Renal pelvis (tissue), 12 donors: Measurements from ENCODE around the gene ADAM15. TPM values are rescaled to one million over a fixed set of nuclear protein-coding genes. Genes with fewer than 3 reads are reported as not detected.

Experiments used
- DNase-seq: peaks from one replicate; pipeline ENCODE4 v3.0.0-alpha.2; 2013
- long read RNA-seq, 16 experiments: transcript quantifications; one replicate each; lab custom pipeline, GENCODE V29; 2026
- polyA plus RNA-seq, 3 donors: library from polyadenylated mRNA; unstranded; fragments of 120-200 nt; gene quantifications; one replicate each; pipeline ENCODE4 v1.2.1, GENCODE V29; 2013; ENCODE audit not compliant: insufficient read length in 3 of 3

Gene ADAM15, protein sequence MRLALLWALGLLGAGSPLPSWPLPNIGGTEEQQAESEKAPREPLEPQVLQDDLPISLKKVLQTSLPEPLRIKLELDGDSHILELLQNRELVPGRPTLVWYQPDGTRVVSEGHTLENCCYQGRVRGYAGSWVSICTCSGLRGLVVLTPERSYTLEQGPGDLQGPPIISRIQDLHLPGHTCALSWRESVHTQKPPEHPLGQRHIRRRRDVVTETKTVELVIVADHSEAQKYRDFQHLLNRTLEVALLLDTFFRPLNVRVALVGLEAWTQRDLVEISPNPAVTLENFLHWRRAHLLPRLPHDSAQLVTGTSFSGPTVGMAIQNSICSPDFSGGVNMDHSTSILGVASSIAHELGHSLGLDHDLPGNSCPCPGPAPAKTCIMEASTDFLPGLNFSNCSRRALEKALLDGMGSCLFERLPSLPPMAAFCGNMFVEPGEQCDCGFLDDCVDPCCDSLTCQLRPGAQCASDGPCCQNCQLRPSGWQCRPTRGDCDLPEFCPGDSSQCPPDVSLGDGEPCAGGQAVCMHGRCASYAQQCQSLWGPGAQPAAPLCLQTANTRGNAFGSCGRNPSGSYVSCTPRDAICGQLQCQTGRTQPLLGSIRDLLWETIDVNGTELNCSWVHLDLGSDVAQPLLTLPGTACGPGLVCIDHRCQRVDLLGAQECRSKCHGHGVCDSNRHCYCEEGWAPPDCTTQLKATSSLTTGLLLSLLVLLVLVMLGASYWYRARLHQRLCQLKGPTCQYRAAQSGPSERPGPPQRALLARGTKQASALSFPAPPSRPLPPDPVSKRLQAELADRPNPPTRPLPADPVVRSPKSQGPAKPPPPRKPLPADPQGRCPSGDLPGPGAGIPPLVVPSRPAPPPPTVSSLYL
- 10 to 100 TPM; 57.5 to 62.8 (median 58.0) TPM for polyA plus RNA-seq
- long read RNA-seq, donor 1, transcript ADAM15-201 (21 exons, 2,799 nt): major isoform, 7 of 22 reads
- long read RNA-seq, donor 1, partial matches to known transcripts: 6 of 22 reads
- long read RNA-seq, donor 1, other reads (novel, unspliced or antisense): 0 of 22 reads
- long read RNA-seq, donor 2, transcript ADAM15-201 (21 exons, 2,799 nt): major isoform, 5 of 12 reads
- long read RNA-seq, donor 2, partial matches to known transcripts: 5 of 12 reads
- long read RNA-seq, donor 2, other reads (novel, unspliced or antisense): 0 of 12 reads
- long read RNA-seq, donor 3, transcript ADAM15-213 (2 exons, 525 nt): major isoform, 6 of 9 reads
- long read RNA-seq, donor 3, partial matches to known transcripts: 0 of 9 reads
- long read RNA-seq, donor 3, other reads (novel, unspliced or antisense): 0 of 9 reads
- long read RNA-seq, donor 4, transcript ADAM15-201 (21 exons, 2,799 nt): major isoform, 8 of 11 reads
- long read RNA-seq, donor 4, partial matches to known transcripts: 0 of 11 reads
- long read RNA-seq, donor 4, other reads (novel, unspliced or antisense): 0 of 11 reads
- long read RNA-seq, donor 5, partial matches to known transcripts: 0 of 7 reads
- long read RNA-seq, donor 5, other reads (novel, unspliced or antisense): 0 of 7 reads
- long read RNA-seq, donor 6, transcript ADAM15-201 (21 exons, 2,799 nt): major isoform, 7 of 13 reads
- long read RNA-seq, donor 6, partial matches to known transcripts: 0 of 13 reads
- long read RNA-seq, donor 6, other reads (novel, unspliced or antisense): 0 of 13 reads
- long read RNA-seq, donor 7, transcript ADAM15-201 (21 exons, 2,799 nt): minor isoform, 6 of 30 reads
- long read RNA-seq, donor 7, transcript ADAM15-213 (2 exons, 525 nt): major isoform, 9 of 30 reads
- long read RNA-seq, donor 7, partial matches to known transcripts: 15 of 30 reads
- long read RNA-seq, donor 7, other reads (novel, unspliced or antisense): 0 of 30 reads
- long read RNA-seq, donor 8, transcript ADAM15-201 (21 exons, 2,799 nt): major isoform, 7 of 23 reads
- long read RNA-seq, donor 8, partial matches to known transcripts: 13 of 23 reads
- long read RNA-seq, donor 8, other reads (novel, unspliced or antisense): 0 of 23 reads
- long read RNA-seq, donor 9, transcript ADAM15-213 (2 exons, 525 nt): major isoform, 7 of 35 reads
- long read RNA-seq, donor 9, partial matches to known transcripts: 23 of 35 reads
- long read RNA-seq, donor 9, other reads (novel, unspliced or antisense): 0 of 35 reads
- long read RNA-seq, donor 10, partial matches to known transcripts: 11 of 18 reads
- long read RNA-seq, donor 10, other reads (novel, unspliced or antisense): 0 of 18 reads
- long read RNA-seq, donor 11, partial matches to known transcripts: 14 of 20 reads
- long read RNA-seq, donor 11, other reads (novel, unspliced or antisense): 0 of 20 reads
- long read RNA-seq, donor 12, transcript ADAM15-201 (21 exons, 2,799 nt): major isoform, 8 of 9 reads
- long read RNA-seq, donor 12, partial matches to known transcripts: 0 of 9 reads
- long read RNA-seq, donor 12, other reads (novel, unspliced or antisense): 0 of 9 reads
- long read RNA-seq, donor 13, partial matches to known transcripts: 0 of 7 reads
- long read RNA-seq, donor 13, other reads (novel, unspliced or antisense): 0 of 7 reads
- long read RNA-seq, donor 14: 0 reads
- long read RNA-seq, donor 15, transcript ADAM15-201 (21 exons, 2,799 nt): major isoform, 6 of 14 reads
- long read RNA-seq, donor 15, partial matches to known transcripts: 0 of 14 reads
- long read RNA-seq, donor 15, other reads (novel, unspliced or antisense): 0 of 14 reads
- long read RNA-seq, donor 16, transcript ADAM15-201 (21 exons, 2,799 nt): major isoform, 9 of 27 reads
- long read RNA-seq, donor 16, transcript ADAM15-213 (2 exons, 525 nt): minor isoform, 7 of 27 reads
- long read RNA-seq, donor 16, partial matches to known transcripts: 11 of 27 reads
- long read RNA-seq, donor 16, other reads (novel, unspliced or antisense): 0 of 27 reads

- DNase-seq: peak; percentile 65
Observed at GRCh38 chr1:155050560-155051341, at the start of gene ADAM15. Gene ADAM15 (plus strand): TSS chr1:155051316. CDS start chr1:155051387, 71 bp downstream.

GRCh38 chr1:155001425-155001674, 49.8 kb upstream of the ADAM15 start:
- DNase-seq: no peak

DNA sequence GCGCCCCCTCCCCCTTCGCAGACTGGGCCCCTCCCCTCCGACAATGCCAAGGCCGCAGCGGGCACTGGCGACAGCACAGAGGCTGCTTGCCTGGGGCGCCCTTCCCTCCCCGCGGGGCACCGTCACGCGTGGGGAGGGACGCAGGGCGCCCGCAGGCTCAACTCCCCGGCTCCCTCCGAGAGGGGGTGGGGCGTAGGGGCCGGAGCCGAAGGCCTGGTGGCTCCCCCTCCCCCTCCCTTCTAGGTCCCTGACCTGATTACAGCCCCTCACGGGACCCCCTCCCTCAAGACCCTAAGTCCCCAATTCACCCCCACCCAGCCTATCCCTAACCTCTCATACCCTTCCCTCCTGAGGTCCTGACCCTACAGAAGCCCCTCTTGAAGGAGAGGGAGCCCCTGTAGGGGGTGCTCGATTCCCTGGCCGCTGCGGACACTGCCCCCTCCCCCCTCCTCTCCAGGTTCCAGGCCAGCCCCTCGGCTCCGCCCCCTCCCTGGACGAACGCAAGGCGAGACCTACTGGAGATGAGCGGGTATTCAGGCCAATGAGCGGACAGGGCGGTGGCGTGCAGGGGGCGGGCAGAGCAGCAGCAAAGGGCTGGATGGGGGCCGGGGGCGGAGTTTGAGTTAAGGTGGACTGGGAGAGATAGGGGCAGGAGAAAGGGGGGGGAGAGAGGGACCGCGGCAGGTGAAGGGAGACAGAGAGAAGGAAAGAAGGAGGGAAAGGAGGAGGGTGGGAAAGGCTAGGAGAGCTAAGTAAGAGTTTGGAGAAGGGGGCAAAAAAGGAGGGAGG, 49.2 kb upstream of the ADAM15 start:
- DNase-seq: peak; percentile 99

- no peak for DNase-seq
Observed at GRCh38 chr1:155002464-155003226, 48.5 kb upstream of the ADAM15 start, which contains the start of gene ZBTB7B. Gene ZBTB7B (plus strand): TSS chr1:155002802. CDS start chr1:155014661, 11,859 bp downstream.

DNA sequence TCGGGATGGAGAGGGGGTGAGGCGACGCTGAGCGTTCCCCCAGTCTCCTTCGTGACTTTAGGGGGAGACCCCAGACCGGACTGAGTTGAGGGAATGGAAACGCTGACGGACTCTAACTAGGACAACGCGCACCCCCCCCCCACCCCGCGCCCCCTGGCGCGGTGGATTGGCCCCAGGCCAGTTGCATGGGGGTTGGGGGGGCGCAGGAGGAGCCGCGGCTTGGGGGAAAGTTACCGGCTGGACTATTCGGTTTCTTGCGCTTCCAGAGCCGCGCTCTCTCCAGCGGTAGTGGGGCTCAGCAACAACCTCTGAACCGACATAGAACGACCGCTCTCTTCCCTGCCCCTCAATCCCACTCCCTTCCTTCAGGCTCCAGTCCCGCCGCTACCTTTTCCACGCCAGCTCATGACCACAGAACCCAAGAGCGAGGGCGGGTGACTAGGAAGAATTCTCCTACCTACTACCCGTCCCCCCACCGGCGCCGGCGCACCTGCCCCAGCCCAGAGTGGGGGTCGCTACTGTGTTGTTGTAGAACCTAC, 47.8 kb upstream of the ADAM15 start:
- no peak for DNase-seq

DNA sequence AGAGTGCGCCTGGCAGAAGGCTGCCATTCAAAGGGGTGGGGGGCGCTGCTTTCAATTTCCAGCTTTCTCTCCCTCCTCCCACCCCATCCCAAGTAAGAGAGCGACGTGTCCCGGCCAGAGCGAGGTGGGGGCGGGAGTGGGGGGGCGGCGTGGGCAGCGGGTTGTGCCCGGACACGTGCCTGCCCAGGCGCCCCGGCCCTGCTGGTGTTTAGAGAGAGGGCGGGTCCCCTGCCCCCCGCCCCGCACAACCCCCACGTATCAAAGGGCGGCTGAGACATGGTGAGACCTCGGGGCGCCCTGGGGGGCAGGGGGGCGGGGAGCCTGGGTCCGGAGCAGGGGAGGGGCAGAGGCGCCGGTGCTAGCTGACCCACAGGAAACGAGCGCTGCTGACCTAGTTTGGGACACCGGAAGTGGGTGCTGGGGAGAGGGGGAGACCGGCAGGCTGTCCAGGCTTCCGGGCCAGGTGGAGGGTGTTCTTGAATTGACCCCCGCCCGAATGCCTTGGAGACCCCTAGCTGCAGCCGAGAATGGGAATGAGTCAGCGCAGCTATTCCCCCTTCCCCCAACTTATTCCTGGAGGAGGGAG, 47.3 kb upstream of the ADAM15 start:
- no peak for DNase-seq

GRCh38 chr1:155004352-155005075, 46.6 kb upstream of the ADAM15 start:
- no peak for DNase-seq

DNA sequence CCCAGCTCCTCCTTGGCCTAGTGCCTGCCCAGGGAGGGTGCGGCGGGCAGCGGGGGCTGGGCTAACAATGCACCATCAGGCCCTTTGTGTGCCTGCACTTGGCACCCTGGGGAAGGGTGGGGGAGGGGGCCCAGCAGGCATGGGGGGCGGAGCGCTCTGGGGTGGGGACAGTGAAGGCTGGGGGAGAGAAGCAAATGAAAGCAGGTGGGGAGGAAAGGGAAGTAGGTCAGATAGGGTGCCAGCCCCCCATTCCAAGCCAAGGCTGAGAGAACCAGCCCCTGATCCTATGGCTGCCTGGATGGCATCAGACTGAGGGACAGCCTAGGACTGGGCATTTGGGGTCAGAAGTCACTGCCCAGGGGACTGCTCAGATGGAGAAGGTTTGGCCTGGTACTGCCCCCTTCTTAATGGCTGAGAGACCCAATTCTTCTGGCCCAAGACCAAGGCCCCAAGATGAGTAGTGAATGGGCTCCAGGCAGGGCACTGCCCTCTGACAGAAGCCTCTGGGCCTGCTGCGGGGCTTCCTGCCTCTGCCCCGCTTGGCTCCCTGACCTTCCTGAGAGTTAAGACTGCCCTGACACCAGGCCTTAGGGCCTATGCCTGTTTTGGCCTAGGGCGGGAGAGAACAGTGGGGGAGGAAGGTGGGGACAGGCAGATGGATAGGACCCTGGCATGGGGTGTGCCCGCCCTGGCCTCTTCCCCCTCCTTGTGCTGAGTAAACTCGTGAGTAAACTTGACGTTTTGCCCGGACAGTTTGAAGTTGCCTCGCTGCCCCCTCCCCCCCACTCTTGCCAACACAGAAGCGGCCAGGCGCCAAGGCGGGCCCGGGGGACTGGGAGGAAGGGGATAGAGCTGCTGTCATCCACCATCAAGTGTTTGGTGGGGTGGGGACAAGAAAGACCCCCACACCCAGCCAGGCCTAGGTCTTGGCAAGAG, 45.8 kb upstream of the ADAM15 start:
- no peak for DNase-seq

DNA sequence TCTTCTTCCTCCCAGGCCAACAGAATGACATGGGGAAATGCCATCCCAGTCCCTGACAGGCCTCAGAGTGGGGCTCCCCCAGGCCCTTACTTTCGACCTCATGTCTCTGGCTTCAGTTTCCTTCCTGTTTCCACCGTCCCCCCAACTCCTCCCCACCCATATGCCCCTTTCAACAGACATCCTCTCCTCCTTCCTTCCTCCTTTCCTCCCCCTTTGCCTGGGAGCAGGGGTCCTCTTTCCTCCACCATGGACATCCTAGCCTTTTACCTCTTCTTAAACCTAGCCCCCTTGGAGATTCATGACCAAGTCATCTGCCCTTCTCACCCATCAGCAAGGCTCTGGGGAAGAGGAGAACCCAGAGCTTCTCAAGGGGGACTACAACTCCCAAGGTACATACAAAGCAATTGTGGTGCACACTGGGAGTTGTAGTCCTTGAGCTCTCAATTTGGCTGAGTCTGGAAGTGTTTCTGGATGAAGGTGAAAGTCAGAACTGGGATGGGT, 44.5 kb upstream of the ADAM15 start:
- DNase-seq: no peak

GRCh38 chr1:155007251-155007828, 43.8 kb upstream of the ADAM15 start:
- DNase-seq: no peak

DNA sequence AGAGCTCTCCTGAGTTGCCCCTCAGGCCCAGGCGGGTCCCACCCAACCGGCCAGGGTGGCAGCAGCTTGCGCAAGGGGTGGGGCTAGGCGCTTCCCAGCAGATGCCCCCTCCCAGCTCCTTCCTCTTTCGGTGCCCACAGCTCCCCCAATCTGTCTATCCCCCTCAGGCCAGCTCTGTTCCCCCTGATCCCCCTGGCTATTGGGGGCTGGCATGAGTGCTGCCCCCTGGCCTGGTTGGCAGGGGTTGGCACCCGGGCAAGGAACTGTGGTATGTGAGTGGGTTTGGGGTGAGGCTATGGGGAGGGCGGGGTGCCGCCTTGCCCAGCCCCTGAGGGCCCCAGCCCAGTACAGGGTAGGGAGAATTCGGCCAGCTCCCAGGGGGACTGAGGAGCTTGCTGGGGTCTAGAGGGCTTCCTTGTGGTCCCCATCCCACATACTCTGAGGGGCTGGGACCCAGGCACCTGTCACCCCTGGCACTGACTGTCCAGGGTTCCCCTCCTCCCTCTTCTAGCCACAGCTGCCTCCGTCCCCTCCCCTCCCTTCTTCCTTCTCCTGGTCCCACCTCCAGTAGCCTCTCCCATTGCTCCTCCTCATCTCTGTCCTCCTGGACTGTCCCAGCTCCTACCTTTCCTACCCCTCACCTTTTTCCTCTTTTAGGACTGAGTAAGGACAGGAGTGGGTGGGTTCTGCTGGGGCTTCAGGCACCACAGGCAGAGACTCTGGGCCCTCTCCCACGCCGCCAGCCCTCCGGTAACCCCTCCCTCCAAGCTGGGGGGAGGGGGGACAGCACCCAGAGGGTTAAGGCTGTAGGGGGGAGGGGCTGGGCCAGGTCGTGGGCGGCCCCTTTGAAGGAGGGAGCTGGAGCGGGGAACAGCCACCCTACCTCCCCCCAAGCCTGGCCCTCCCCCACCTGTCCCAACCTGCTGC, 42.8 kb upstream of the ADAM15 start:
- DNase-seq: no peak
